Memory B cell (primary cell): Measurements from ENCODE around the gene RSPO4.
"Not testable (repeated sequence)": the region's sequence is repeated elsewhere in the genome, so short reads cannot be mapped to it uniquely, and the experiment has no call there.

Experiments
- ATAC-seq: fragments of 150-1000 bp; cut with Tn5 transposase; 2 replicates; pipeline ENCODE4 v1.10.0; 2021; ENCODE audit warnings: low read depth, mild to moderate bottlenecking, moderate library complexity
- DNase-seq, 2 donors: peaks; one replicate each; pipeline ENCODE4 v3.0.0; 2022; ENCODE audit warnings: low spot score in 2 of 2
- H3K27ac Mint-ChIP-seq: one replicate; pipeline ENCODE4 v1.8.0; 2022; ENCODE audit warnings: mild to moderate bottlenecking, moderate library complexity, mixed read lengths
- H3K27me3 Mint-ChIP-seq: one replicate; pipeline ENCODE4 v1.8.0; 2022; ENCODE audit warnings: mixed read lengths
- H3K36me3 Mint-ChIP-seq: one replicate; pipeline ENCODE4 v1.8.0; 2022; ENCODE audit warnings: mild to moderate bottlenecking, mixed read lengths
- H3K4me1 Mint-ChIP-seq: one replicate; pipeline ENCODE4 v1.8.0; 2022; ENCODE audit warnings: mixed read lengths
- H3K4me3 Mint-ChIP-seq: one replicate; pipeline ENCODE4 v1.8.0; 2022; ENCODE audit warnings: mild to moderate bottlenecking, moderate library complexity, mixed read lengths
- H3K9me3 Mint-ChIP-seq: one replicate; pipeline ENCODE4 v1.8.0; 2022; ENCODE audit warnings: mixed read lengths

Gene RSPO4

GRCh38 chr20:995170-995569 lies 6.9 kb downstream of the RSPO4 start:
- Mint-ChIP-seq H3K27ac (no peak overlapping the region), H3K4me3 (no peak overlapping the region), H3K36me3 (no peaks in the 10 kb centered on the region), H3K27me3 (peaks cover 11% of the 10 kb centered on the region), H3K4me1 (no peaks in the 10 kb centered on the region), H3K9me3 (no peaks in the 10 kb centered on the region)
- no peak for DNase-seq
- no peak for ATAC-seq

GRCh38 chr20:992801-993535 lies 9.1 kb downstream of the RSPO4 start:
- Mint-ChIP-seq H3K4me1 (no peaks in the 10 kb centered on the region), H3K4me3 (no peak overlapping the region), H3K9me3 (no peaks in the 10 kb centered on the region), H3K27ac (no peak overlapping the region), H3K27me3 (peaks cover 16% of the 10 kb centered on the region), H3K36me3 (no peaks in the 10 kb centered on the region)
- ATAC-seq: no peak
- no peak for DNase-seq

- DNase-seq (no peak), ATAC-seq (no peak)
- no peak overlapping the region for H3K27ac Mint-ChIP-seq
- no peaks in the 10 kb centered on the region for H3K9me3 Mint-ChIP-seq
- H3K27me3 Mint-ChIP-seq: peaks cover 19% of the 10 kb centered on the region
- no peak overlapping the region for H3K4me3 Mint-ChIP-seq
- H3K36me3 Mint-ChIP-seq: no peaks in the 10 kb centered on the region
- H3K4me1 Mint-ChIP-seq: no peaks in the 10 kb centered on the region
Measured at GRCh38 chr20:991850-992249, 10.3 kb downstream of the RSPO4 start.

DNA sequence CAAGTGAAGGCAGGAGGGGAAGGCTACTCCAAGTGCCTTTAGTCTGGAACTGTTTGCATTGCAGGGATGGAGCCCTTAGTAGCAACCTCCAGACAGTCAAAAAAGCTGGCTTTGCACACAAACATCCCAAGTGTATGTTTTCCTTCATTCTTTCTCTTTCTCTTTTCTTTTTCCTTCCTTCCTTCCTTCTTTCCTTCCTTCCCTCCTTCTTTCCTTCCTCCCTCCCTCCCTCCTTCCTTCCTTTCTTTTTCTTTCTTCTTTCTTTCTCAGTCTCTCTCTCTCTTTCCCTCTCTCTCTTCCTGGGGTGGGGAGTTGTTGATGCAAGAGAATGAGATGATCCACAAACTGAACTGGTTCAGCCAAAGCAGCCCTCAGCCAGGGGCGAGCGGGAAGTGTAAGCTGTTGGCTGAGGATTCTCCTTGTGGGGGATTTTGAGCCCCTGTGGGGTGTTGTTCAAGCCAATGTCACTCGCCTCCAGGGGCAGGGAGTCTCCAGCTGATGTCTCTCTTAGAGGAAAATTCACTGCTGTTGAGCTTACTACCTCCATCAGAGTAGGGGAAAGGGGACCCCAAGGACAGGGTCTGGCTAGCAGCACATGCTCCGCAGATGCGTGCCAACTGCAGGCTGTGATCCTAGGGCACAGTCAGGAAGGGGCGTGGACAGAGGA lies 11.7 kb downstream of the RSPO4 start:
- ATAC-seq (no peak), DNase-seq (no peak)
- no peak overlapping the region for H3K27ac Mint-ChIP-seq
- H3K4me3 Mint-ChIP-seq: no peak overlapping the region
- H3K9me3 Mint-ChIP-seq: no peaks in the 10 kb centered on the region
- no peaks in the 10 kb centered on the region for H3K4me1 Mint-ChIP-seq
- peaks cover 31% of the 10 kb centered on the region for H3K27me3 Mint-ChIP-seq
- H3K36me3 Mint-ChIP-seq: no peaks in the 10 kb centered on the region

DNA sequence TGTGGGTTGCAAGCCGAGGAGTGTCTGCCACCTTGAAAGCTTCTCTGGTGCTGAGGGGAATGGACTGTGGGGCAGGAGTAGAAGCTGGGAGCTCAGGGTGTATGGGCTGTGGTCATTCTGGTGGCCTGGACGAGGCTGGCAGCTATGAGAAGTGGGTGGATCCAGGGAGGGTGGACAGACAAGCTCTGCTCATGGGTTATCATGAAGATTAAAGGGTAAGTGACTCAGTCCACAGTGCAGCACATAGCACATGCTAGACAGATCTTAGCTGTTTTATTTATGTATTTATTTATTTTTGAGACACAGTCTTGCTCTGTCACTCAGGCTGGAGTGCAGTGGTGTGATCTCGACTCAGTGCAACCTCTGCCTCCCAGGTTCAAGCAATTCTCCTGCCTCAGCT lies 13.8 kb downstream of the RSPO4 start:
- H3K36me3 Mint-ChIP-seq: no peaks in the 10 kb centered on the region
- no peak overlapping the region for H3K4me3 Mint-ChIP-seq
- ATAC-seq: no peak
- peaks cover 37% of the 10 kb centered on the region for H3K27me3 Mint-ChIP-seq
- H3K27ac Mint-ChIP-seq: no peak overlapping the region
- no peaks in the 10 kb centered on the region for H3K9me3 Mint-ChIP-seq
- DNase-seq: no peak
- H3K4me1 Mint-ChIP-seq: no peaks in the 10 kb centered on the region

GRCh38 chr20:987677-988076 lies 14.4 kb downstream of the RSPO4 start:
- H3K27me3 Mint-ChIP-seq: peaks cover 37% of the 10 kb centered on the region
- DNase-seq (no peak), ATAC-seq (no peak)
- H3K4me3 Mint-ChIP-seq: no peak overlapping the region
- no peaks in the 10 kb centered on the region for H3K9me3 Mint-ChIP-seq
- no peaks in the 10 kb centered on the region for H3K4me1 Mint-ChIP-seq
- no peaks in the 10 kb centered on the region for H3K36me3 Mint-ChIP-seq
- no peak overlapping the region for H3K27ac Mint-ChIP-seq

GRCh38 chr20:986733-987355 lies 15.3 kb downstream of the RSPO4 start:
- H3K9me3 Mint-ChIP-seq: no peaks in the 10 kb centered on the region
- H3K27me3 Mint-ChIP-seq: peaks cover 34% of the 10 kb centered on the region
- DNase-seq (no peak), ATAC-seq (no peak)
- no peak overlapping the region for H3K27ac Mint-ChIP-seq
- no peak overlapping the region for H3K4me3 Mint-ChIP-seq
- no peaks in the 10 kb centered on the region for H3K4me1 Mint-ChIP-seq
- H3K36me3 Mint-ChIP-seq: no peaks in the 10 kb centered on the region

- H3K36me3 Mint-ChIP-seq, H3K4me3 Mint-ChIP-seq, H3K4me1 Mint-ChIP-seq, H3K9me3 Mint-ChIP-seq, H3K27ac Mint-ChIP-seq, DNase-seq, ATAC-seq: not testable (repeated sequence)
- H3K27me3 Mint-ChIP-seq: peaks cover 36% of the 10 kb centered on the region
Measured at GRCh38 chr20:984994-985393, 17.1 kb downstream of the RSPO4 start.

GRCh38 chr20:982754-983153 lies 19.4 kb downstream of the RSPO4 start:
- DNase-seq (no peak), ATAC-seq (no peak)
- no peaks in the 10 kb centered on the region for H3K36me3 Mint-ChIP-seq
- H3K4me3 Mint-ChIP-seq: no peak overlapping the region
- peaks cover 1% of the 10 kb centered on the region for H3K9me3 Mint-ChIP-seq
- no peak overlapping the region for H3K27ac Mint-ChIP-seq
- peaks cover 31% of the 10 kb centered on the region for H3K27me3 Mint-ChIP-seq
- no peaks in the 10 kb centered on the region for H3K4me1 Mint-ChIP-seq

- Mint-ChIP-seq H3K4me3 (no peak overlapping the region), H3K36me3 (no peaks in the 10 kb centered on the region), H3K27me3 (peaks cover 14% of the 10 kb centered on the region), H3K27ac (no peak overlapping the region), H3K9me3 (peaks cover 1% of the 10 kb centered on the region), H3K4me1 (no peaks in the 10 kb centered on the region)
- DNase-seq (no peak), ATAC-seq (no peak)
Measured at GRCh38 chr20:977021-977420, 25.1 kb downstream of the RSPO4 start.

DNA sequence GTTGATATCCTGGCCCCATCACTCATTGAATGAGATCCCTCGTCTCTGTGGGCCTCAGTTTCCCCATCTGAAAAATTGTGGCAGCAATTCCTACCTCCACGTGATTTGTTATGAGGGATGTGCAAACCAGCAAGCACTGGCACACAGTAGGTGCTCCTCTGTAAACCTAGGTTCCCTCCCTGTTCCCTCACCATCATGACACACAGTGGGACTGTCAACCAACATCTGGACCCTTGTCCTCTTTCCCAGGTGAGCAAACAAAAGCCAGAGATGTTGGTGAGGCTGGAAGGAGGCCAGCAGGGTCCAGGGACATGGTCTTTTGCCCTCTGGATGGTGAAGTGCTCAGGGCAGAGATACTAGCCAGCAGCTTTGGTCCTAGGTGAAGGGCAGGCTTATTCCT lies 26.1 kb downstream of the RSPO4 start:
- H3K4me1 Mint-ChIP-seq: no peaks in the 10 kb centered on the region
- ATAC-seq (no peak), DNase-seq (no peak)
- peaks cover 1% of the 10 kb centered on the region for H3K9me3 Mint-ChIP-seq
- no peaks in the 10 kb centered on the region for H3K36me3 Mint-ChIP-seq
- peaks cover 11% of the 10 kb centered on the region for H3K27me3 Mint-ChIP-seq
- H3K4me3 Mint-ChIP-seq: no peak overlapping the region
- no peak overlapping the region for H3K27ac Mint-ChIP-seq

DNA sequence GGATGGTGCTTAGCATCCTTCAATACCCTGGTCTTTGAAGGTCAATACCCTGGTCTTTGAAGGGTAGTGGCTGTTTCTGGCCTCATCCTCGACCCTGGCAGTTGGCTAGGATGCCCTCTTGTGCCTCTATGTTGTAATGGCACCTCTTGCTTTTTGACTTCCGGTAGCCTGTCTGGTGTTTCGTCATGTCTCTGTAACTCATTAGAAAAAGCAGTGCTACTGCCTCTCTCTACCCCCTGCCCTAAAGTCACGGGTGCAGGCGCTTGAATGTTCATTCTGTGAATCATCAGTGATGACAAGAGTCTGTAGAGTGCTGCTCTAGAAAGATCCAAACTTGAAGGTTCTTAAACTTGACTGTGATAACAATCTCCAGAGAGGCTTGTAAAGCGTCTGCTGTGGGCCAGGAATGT lies 28.3 kb downstream of the RSPO4 start:
- DNase-seq: no peak
- no peak overlapping the region for H3K27ac Mint-ChIP-seq

DNA sequence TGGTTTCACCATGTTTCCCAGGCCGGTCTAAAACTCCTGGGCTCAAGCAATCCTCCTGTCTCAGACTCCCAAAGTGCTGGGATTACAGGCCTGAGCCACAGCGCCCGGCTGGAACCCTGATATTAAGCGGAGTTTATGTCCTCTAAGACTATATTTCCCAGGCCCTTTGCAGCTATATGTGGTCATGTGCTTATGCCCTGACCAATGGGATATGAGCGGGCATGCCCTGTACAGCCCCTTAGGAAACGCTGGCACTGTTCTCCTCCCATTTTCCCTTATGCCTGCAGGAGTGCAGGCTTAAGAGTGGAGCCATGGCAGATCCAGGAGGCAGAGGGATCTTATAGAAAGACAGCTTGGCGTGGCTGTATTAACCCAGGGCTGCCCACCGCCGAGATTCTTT lies 29.9 kb downstream of the RSPO4 start:
- Mint-ChIP-seq H3K9me3 (no peaks in the 10 kb centered on the region), H3K27me3 (peaks cover 3% of the 10 kb centered on the region), H3K4me3 (no peak overlapping the region), H3K27ac (no peak overlapping the region), H3K36me3 (no peaks in the 10 kb centered on the region), H3K4me1 (no peaks in the 10 kb centered on the region)
- no peak for DNase-seq
- ATAC-seq: no peak

More for the DNA sequence above, 28.3 kb downstream of the RSPO4 start:
- no peak overlapping the region for H3K4me3 Mint-ChIP-seq
- peaks cover 3% of the 10 kb centered on the region for H3K27me3 Mint-ChIP-seq
- peak; percentile 52 for ATAC-seq
- no peaks in the 10 kb centered on the region for H3K36me3 Mint-ChIP-seq
- no peaks in the 10 kb centered on the region for H3K4me1 Mint-ChIP-seq
- no peaks in the 10 kb centered on the region for H3K9me3 Mint-ChIP-seq

- Mint-ChIP-seq H3K27ac (no peak overlapping the region), H3K4me3 (no peak overlapping the region), H3K27me3 (peaks cover 5% of the 10 kb centered on the region), H3K9me3 (no peaks in the 10 kb centered on the region), H3K36me3 (no peaks in the 10 kb centered on the region), H3K4me1 (no peaks in the 10 kb centered on the region)
- DNase-seq (no peak), ATAC-seq (no peak)
Measured at GRCh38 chr20:971346-971745, 30.8 kb downstream of the RSPO4 start.
